ENCODE data around the gene NT5E.

NT5E gene

GRCh38 chr6:85460154-85460920 lies 10.5 kb downstream of the NT5E start:
- peaks cover 85% of the 10 kb centered on the region for H3K4me1 Mint-ChIP-seq (ENCODE audit: low read depth)
- H3K27ac Mint-ChIP-seq: peak overlapping the region; percentile 70
- H3K4me3 Mint-ChIP-seq: no peak overlapping the region
- peaks cover 8% of the 10 kb centered on the region for H3K36me3 Mint-ChIP-seq (ENCODE audit: low read depth)
- no peaks in the 10 kb centered on the region for H3K9me3 Mint-ChIP-seq
- no peaks in the 10 kb centered on the region for H3K27me3 Mint-ChIP-seq (ENCODE audit: low read depth)

GRCh38 chr6:85460921-85461797 lies 11.3 kb downstream of the NT5E start:
- Mint-ChIP-seq H3K36me3 (ENCODE audit: low read depth) (peaks cover 9% of the 10 kb centered on the region), H3K4me3 (peak overlapping the region; percentile 53), H3K9me3 (no peaks in the 10 kb centered on the region), H3K4me1 (ENCODE audit: low read depth) (peaks cover 84% of the 10 kb centered on the region), H3K27ac (peak overlapping the region; percentile 70), H3K27me3 (ENCODE audit: low read depth) (no peaks in the 10 kb centered on the region)

- Mint-ChIP-seq H3K4me3 (no peak overlapping the region), H3K9me3 (no peaks in the 10 kb centered on the region), H3K36me3 (ENCODE audit: low read depth) (peaks cover 6% of the 10 kb centered on the region), H3K27ac (peak overlapping the region; percentile 70), H3K27me3 (ENCODE audit: low read depth) (no peaks in the 10 kb centered on the region), H3K4me1 (ENCODE audit: low read depth) (peaks cover 78% of the 10 kb centered on the region)
Measured at GRCh38 chr6:85461798-85462170, 11.9 kb downstream of the NT5E start.

GRCh38 chr6:85462673-85463072 lies 12.8 kb downstream of the NT5E start:
- H3K27ac Mint-ChIP-seq: peak overlapping the region; percentile 70
- peaks cover 70% of the 10 kb centered on the region for H3K4me1 Mint-ChIP-seq (ENCODE audit: low read depth)
- H3K9me3 Mint-ChIP-seq: no peaks in the 10 kb centered on the region
- H3K27me3 Mint-ChIP-seq (ENCODE audit: low read depth): no peaks in the 10 kb centered on the region
- peaks cover 2% of the 10 kb centered on the region for H3K36me3 Mint-ChIP-seq (ENCODE audit: low read depth)
- no peak overlapping the region for H3K4me3 Mint-ChIP-seq

- Mint-ChIP-seq H3K36me3 (ENCODE audit: low read depth) (peaks cover 2% of the 10 kb centered on the region), H3K27ac (peak overlapping the region; percentile 55), H3K4me1 (ENCODE audit: low read depth) (peaks cover 59% of the 10 kb centered on the region), H3K27me3 (ENCODE audit: low read depth) (no peaks in the 10 kb centered on the region), H3K4me3 (no peak overlapping the region), H3K9me3 (no peaks in the 10 kb centered on the region)
Measured at GRCh38 chr6:85463621-85464259, 13.9 kb downstream of the NT5E start.

- Mint-ChIP-seq H3K36me3 (ENCODE audit: low read depth) (peaks cover 2% of the 10 kb centered on the region), H3K9me3 (no peaks in the 10 kb centered on the region), H3K27ac (peak overlapping the region; percentile 55), H3K4me1 (ENCODE audit: low read depth) (peaks cover 55% of the 10 kb centered on the region), H3K27me3 (ENCODE audit: low read depth) (no peaks in the 10 kb centered on the region), H3K4me3 (peak overlapping the region; percentile 32)
Measured at GRCh38 chr6:85464260-85464644, 14.4 kb downstream of the NT5E start.

GRCh38 chr6:85464722-85465150 lies 14.9 kb downstream of the NT5E start:
- peak overlapping the region; percentile 55 for H3K27ac Mint-ChIP-seq
- H3K4me1 Mint-ChIP-seq (ENCODE audit: low read depth): peaks cover 53% of the 10 kb centered on the region
- H3K27me3 Mint-ChIP-seq (ENCODE audit: low read depth): no peaks in the 10 kb centered on the region
- peaks cover 2% of the 10 kb centered on the region for H3K36me3 Mint-ChIP-seq (ENCODE audit: low read depth)
- H3K4me3 Mint-ChIP-seq: peak overlapping the region; percentile 32
- no peaks in the 10 kb centered on the region for H3K9me3 Mint-ChIP-seq

- Mint-ChIP-seq H3K4me1 (ENCODE audit: low read depth) (peaks cover 45% of the 10 kb centered on the region), H3K9me3 (no peaks in the 10 kb centered on the region), H3K27ac (peak overlapping the region; percentile 21), H3K4me3 (no peak overlapping the region), H3K36me3 (ENCODE audit: low read depth) (peaks cover 3% of the 10 kb centered on the region), H3K27me3 (ENCODE audit: low read depth) (no peaks in the 10 kb centered on the region)
Measured at GRCh38 chr6:85465762-85466161, 15.9 kb downstream of the NT5E start.

- no peak overlapping the region for H3K27ac Mint-ChIP-seq
- H3K9me3 Mint-ChIP-seq: no peaks in the 10 kb centered on the region
- peaks cover 4% of the 10 kb centered on the region for H3K27me3 Mint-ChIP-seq (ENCODE audit: low read depth)
- no peak overlapping the region for H3K4me3 Mint-ChIP-seq
- peaks cover 23% of the 10 kb centered on the region for H3K4me1 Mint-ChIP-seq (ENCODE audit: low read depth)
- peaks cover 7% of the 10 kb centered on the region for H3K36me3 Mint-ChIP-seq (ENCODE audit: low read depth)
Measured at GRCh38 chr6:85468326-85468725, 18.4 kb downstream of the NT5E start.

GRCh38 chr6:85469276-85470022 lies 19.6 kb downstream of the NT5E start:
- Mint-ChIP-seq H3K4me1 (ENCODE audit: low read depth) (peaks cover 16% of the 10 kb centered on the region), H3K9me3 (no peaks in the 10 kb centered on the region), H3K4me3 (no peak overlapping the region), H3K27me3 (ENCODE audit: low read depth) (peaks cover 4% of the 10 kb centered on the region), H3K27ac (no peak overlapping the region), H3K36me3 (ENCODE audit: low read depth) (peaks cover 7% of the 10 kb centered on the region)

GRCh38 chr6:85470023-85470410 lies 20.1 kb downstream of the NT5E start:
- Mint-ChIP-seq H3K36me3 (ENCODE audit: low read depth) (peaks cover 7% of the 10 kb centered on the region), H3K27me3 (ENCODE audit: low read depth) (peaks cover 4% of the 10 kb centered on the region), H3K27ac (no peak overlapping the region), H3K4me3 (no peak overlapping the region), H3K9me3 (no peaks in the 10 kb centered on the region), H3K4me1 (ENCODE audit: low read depth) (peaks cover 10% of the 10 kb centered on the region)

- Mint-ChIP-seq H3K4me1 (ENCODE audit: low read depth) (peaks cover 4% of the 10 kb centered on the region), H3K9me3 (no peaks in the 10 kb centered on the region), H3K4me3 (no peak overlapping the region), H3K27me3 (ENCODE audit: low read depth) (peaks cover 13% of the 10 kb centered on the region), H3K36me3 (ENCODE audit: low read depth) (peaks cover 11% of the 10 kb centered on the region), H3K27ac (no peak overlapping the region)
Measured at GRCh38 chr6:85472744-85473143, 22.9 kb downstream of the NT5E start.

- Mint-ChIP-seq H3K36me3 (ENCODE audit: low read depth) (peaks cover 11% of the 10 kb centered on the region), H3K27ac (no peak overlapping the region), H3K9me3 (no peaks in the 10 kb centered on the region), H3K4me3 (no peak overlapping the region), H3K4me1 (ENCODE audit: low read depth) (peaks cover 4% of the 10 kb centered on the region), H3K27me3 (ENCODE audit: low read depth) (peaks cover 13% of the 10 kb centered on the region)
Measured at GRCh38 chr6:85473748-85474147, 23.9 kb downstream of the NT5E start.

- Mint-ChIP-seq H3K4me3 (no peak overlapping the region), H3K36me3 (ENCODE audit: low read depth) (peaks cover 10% of the 10 kb centered on the region), H3K27me3 (ENCODE audit: low read depth) (peaks cover 13% of the 10 kb centered on the region), H3K9me3 (no peaks in the 10 kb centered on the region), H3K27ac (no peak overlapping the region), H3K4me1 (ENCODE audit: low read depth) (peaks cover 6% of the 10 kb centered on the region)
Measured at GRCh38 chr6:85476532-85476931, 26.6 kb downstream of the NT5E start.

All from T-helper 1 cell treated with Interleukin-12 subunit alpha and Interleukin-12 subunit beta and Interleukin-4 antibody, amounts not matched to agents 30 μg/mL and 1 μg/mL, for 36 hours (primary cell).